MM.1S (cell line): ENCODE results near the gene IL18RAP.

Experiments used
- EZH2 ChIP-seq: fragments of 300-600 bp; sonication (generic); optimal IDR thresholded peaks from 2 replicates; pipeline ENCODE3; 2017; ENCODE audit warnings: low read depth, mild to moderate bottlenecking, antibody characterized with exemption, low read length, mixed read lengths
- EZH2phosphoT487 ChIP-seq: fragments of 300-600 bp; sonication (generic); IDR thresholded peaks from 2 replicates; pipeline ENCODE4 v1.6.1; 2018; ENCODE audit warnings: antibody characterized with exemption, low read length
- TF ChIP-seq, protein P1 (sequence below): fragments of 300-600 bp; sonication (generic); IDR thresholded peaks from 2 replicates; pipeline ENCODE4 v1.5.1; 2016; ENCODE audit warnings: antibody characterized with exemption, low read length, mixed read lengths

DNA sequence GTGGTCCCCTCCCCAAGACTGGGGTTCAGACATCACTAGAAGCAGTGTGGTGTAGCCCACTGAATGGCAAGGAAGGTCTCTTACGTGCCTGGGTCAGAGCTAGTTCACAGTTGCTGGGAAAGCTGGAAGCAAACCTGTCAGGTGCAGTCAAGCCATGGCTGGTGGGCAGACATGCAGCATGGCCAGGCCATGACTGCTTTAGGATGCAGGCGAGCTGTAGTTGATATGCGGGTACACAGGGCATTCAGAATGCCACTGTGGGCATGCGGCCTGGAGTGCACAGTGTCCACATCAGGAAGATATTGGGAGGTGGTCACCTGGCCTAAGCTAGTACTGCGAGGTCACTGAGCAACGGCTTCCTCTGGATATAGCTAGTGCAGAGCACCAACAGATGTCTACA lies 38.2 kb downstream of the IL18RAP start:
- TF ChIP-seq, protein P1, sequence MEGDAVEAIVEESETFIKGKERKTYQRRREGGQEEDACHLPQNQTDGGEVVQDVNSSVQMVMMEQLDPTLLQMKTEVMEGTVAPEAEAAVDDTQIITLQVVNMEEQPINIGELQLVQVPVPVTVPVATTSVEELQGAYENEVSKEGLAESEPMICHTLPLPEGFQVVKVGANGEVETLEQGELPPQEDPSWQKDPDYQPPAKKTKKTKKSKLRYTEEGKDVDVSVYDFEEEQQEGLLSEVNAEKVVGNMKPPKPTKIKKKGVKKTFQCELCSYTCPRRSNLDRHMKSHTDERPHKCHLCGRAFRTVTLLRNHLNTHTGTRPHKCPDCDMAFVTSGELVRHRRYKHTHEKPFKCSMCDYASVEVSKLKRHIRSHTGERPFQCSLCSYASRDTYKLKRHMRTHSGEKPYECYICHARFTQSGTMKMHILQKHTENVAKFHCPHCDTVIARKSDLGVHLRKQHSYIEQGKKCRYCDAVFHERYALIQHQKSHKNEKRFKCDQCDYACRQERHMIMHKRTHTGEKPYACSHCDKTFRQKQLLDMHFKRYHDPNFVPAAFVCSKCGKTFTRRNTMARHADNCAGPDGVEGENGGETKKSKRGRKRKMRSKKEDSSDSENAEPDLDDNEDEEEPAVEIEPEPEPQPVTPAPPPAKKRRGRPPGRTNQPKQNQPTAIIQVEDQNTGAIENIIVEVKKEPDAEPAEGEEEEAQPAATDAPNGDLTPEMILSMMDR = no peak
- TF ChIP-seq EZH2phosphoT487 = no peak
- TF ChIP-seq EZH2 = no peak
